Stimulated activated CD8-positive, alpha-beta memory T cell treated with anti-CD3 and anti-CD28 coated beads, Interleukin-15, amount 100 ng/mL, for 4 hours (primary cell): ENCODE data around the gene SPESP1.

Experiments
- DNase-seq, 2 donors: peaks; one replicate each; pipeline ENCODE4 v3.0.0-alpha.2; 2020; ENCODE audit warnings: low read depth in 2 of 2

SPESP1 gene

DNA sequence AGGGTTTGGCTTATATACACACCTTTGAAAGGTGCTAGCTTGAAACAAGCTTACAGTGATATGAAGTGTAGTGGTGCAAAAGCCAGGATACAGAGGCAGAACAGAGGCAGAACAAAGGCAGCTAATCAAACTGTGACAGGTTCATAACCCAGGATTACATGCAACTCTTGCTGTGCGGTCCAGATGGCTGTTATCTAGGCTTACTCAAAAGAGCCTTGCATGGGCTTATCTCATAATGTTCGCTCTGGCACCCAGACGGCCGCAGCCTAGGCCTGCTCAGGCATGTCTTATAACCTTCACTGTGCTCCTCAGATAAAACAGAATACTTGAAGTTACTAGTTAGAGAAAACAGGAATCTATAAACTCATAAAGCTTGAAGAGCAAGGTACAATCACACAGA, 61.4 kb downstream of the SPESP1 start:
- no peak for DNase-seq

DNA sequence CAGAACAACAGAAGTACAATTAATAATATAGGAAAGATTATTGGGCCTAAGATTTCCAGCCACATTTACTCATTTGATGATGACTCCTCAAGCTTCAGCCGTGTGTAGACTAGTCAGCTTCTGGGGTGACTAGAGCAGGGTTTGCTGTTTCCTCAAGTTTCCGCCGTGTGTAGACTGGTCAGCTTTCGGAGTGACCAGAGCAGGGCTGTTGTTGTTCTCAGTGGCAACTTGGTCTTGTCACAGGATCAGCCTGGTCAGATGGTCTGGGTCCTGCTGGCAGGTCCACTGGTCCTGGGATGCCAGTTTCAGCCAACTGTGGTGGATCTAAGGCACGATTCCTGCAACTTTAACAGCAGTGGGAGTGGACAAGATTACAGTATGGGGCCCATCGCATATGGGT, 62.4 kb downstream of the SPESP1 start:
- DNase-seq: no peak

DNA sequence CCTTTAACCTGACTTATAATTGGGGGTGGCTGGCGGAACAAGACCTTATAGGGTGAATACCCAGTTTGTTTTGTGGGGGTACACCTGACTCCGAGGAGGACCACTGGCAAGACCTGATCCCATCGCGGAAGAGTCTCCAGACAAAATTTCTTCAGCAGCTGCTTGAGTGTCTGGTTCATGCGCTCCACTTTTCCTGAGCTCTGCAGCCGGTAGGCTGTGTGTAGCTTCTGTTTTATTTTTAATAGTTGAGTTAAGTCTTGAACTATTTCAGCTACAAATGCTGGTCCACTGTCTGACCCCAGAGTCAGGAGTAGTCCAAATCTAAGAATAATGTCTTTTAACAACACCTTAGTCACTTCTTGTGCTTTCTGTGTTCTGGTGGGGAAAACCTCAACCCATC, 63.0 kb downstream of the SPESP1 start:
- DNase-seq: no peak

DNA sequence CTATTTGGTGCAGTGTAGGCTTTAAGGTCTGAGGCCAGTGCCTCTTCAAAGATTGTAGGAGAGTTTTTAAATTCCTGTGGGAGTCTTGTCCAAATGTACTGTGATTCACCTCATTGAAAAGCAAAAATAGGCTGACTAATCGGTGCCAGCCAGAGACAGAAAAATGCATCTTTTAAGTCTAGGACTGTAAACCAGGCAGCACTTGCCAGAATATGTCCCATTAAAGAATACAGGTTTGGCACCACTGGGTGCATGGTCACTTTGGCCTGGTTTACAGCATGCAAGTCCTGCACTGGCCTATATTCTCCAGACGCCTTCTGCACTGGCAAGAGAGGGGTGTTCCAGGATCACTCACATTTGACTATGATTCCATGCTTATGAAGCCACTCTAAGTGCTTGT, 63.8 kb downstream of the SPESP1 start:
- no peak for DNase-seq

DNA sequence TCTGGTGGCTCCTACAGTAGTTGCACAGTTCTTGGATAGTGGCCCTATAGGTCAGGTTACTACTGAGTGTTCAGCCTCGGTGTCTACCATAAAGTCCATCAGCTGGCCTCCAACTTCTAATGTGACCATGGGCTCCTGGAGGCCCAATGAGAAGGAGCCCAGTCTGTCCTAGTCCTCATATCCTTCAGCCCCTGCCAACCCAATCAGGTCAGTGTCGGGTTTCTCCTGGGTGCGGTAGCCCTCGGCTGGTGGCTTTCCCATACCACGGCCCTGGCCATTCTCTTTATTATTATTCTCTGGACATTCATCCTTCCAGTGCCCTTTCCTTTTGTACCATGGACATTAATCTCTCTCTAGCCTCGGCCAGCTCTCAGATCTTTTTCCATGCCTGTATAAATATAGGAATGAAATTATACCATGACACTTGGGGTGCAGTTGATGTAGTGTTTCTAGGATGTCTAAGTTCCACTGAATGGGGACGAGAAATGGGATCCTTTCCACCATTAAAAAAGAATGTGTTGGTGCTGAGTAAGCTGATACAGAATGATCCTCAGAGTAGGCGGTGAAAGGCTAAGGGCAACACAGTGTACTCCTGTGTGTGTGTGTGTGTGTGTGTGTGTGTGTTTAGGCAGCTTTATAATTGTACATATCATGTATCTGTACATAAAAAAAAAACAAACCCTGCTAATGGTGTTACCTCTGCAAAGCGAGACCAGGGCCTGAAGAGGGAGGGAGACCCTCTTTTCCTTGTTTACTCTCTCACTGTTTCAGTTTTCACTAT, 64.8 kb downstream of the SPESP1 start:
- no peak for DNase-seq
